T-cell (primary cell): ENCODE measurements around the gene CLCNKB. TPM values are rescaled to one million over a fixed set of nuclear protein-coding genes. Genes with fewer than 3 reads are reported as not detected.
"Not testable (repeated sequence)": the region's sequence is repeated elsewhere in the genome, so short reads cannot be mapped to it uniquely, and the experiment has no call there.

ENCODE experiments used
- ATAC-seq, 4 experiments: fragments of 200-7000 bp in 3 of 4; fragments of 150-1000 bp in 1 of 4; cut with Tn5 transposase; replicated peaks in 1 of 4; 1 replicate in 3 of 4; 2 replicates in 1 of 4; pipeline ENCODE4 v1.10.0; 2021; ENCODE audit warnings: moderate library complexity in 3 of 4, mild to moderate bottlenecking in 2 of 4, moderate number of reproducible peaks in 1 of 4
- CTCF ChIA-PET, 2 donors: fragments of 300-600 bp; sonication (Branson Sonifier 250); formaldehyde crosslinking; loops; one replicate each; lab custom pipeline; 2022; ENCODE audit warnings: antibody characterized with exemption in 2 of 2; lab: Charles Lee
- POLR2A ChIA-PET, 2 donors: fragments of 300-600 bp; sonication (Branson Sonifier 250); formaldehyde crosslinking; loops; one replicate each; lab custom pipeline; 2022; ENCODE audit warnings: antibody characterized with exemption in 2 of 2; lab: Charles Lee
- DNase-seq, 35 experiments: peaks; one replicate each; pipeline versions ENCODE4 v3.0.0 to v3.0.0-alpha.2; 2013 to 2023
- H3K27ac ChIP-seq: one replicate; pipeline ENCODE4 v1.5.1; 2013; ENCODE audit warnings: low read length
- H3K27me3 ChIP-seq, 2 experiments: replicated peaks in 1 of 2; 1 replicate in 1 of 2; 2 replicates in 1 of 2; pipeline versions ENCODE4 v1.6.1 to v1.7.0; 2013; ENCODE audit warnings: low read length in 1 of 2, mixed read lengths in 1 of 2; ENCODE audit not compliant: control insufficient read depth in 2 of 2, insufficient read depth in 2 of 2; ENCODE audit errors: extremely low read depth in 1 of 2
- H3K36me3 ChIP-seq, 2 donors: 1 replicate in 1 of 2; 2 replicates in 1 of 2; pipeline versions ENCODE4 v1.6.1 to v1.7.0; 2013; ENCODE audit warnings: low read length in 1 of 2; ENCODE audit not compliant: control insufficient read depth in 2 of 2, insufficient read depth in 1 of 2; ENCODE audit errors: extremely low read depth in 1 of 2
- H3K4me1 ChIP-seq, 2 experiments: 1 replicate in 1 of 2; 2 replicates in 1 of 2; pipeline versions ENCODE4 v1.6.1 to v1.7.0; 2013; ENCODE audit warnings: low read length in 2 of 2, mixed read lengths in 1 of 2; ENCODE audit not compliant: insufficient read depth in 2 of 2, control insufficient read depth in 1 of 2; ENCODE audit errors: extremely low read depth in 1 of 2
- H3K4me3 ChIP-seq, 2 donors: 1 replicate in 1 of 2; 2 replicates in 1 of 2; pipeline versions ENCODE4 v1.5.1 to v1.7.0; 2013; ENCODE audit warnings: mild to moderate bottlenecking in 2 of 2, low read length in 1 of 2, moderate library complexity in 1 of 2; ENCODE audit not compliant: control insufficient read depth in 1 of 2; ENCODE audit errors: extremely low read depth in 1 of 2
- H3K9me3 ChIP-seq: 2 replicates; pipeline ENCODE4 v1.7.0; 2013
- H3K27ac Mint-ChIP-seq, 2 donors: one replicate each; pipeline ENCODE4 v1.8.0; 2020 to 2021; ENCODE audit warnings: mild to moderate bottlenecking in 2 of 2, mixed read lengths in 2 of 2
- H3K27me3 Mint-ChIP-seq, 2 donors: one replicate each; pipeline ENCODE4 v1.8.0; 2021 to 2022; ENCODE audit warnings: mixed read lengths in 2 of 2
- H3K36me3 Mint-ChIP-seq: one replicate; pipeline ENCODE4 v1.8.0; 2021; ENCODE audit warnings: mixed read lengths
- H3K4me1 Mint-ChIP-seq, 3 donors: one replicate each; pipeline ENCODE4 v1.8.0; 2020 to 2022; ENCODE audit warnings: mixed read lengths in 3 of 3, mild to moderate bottlenecking in 1 of 3
- H3K4me3 Mint-ChIP-seq, 3 donors: one replicate each; pipeline ENCODE4 v1.8.0; 2020 to 2022; ENCODE audit warnings: mild to moderate bottlenecking in 3 of 3, mixed read lengths in 3 of 3, moderate library complexity in 3 of 3
- H3K9me3 Mint-ChIP-seq, 3 donors: one replicate each; pipeline ENCODE4 v1.8.0; 2020 to 2022; ENCODE audit warnings: mixed read lengths in 3 of 3
- WGBS: methylation state at CpG from one replicate; pipeline ENCODE4 v1.1.5; 2013; ENCODE audit warnings: missing lambda C conversion rate; ENCODE audit not compliant: insufficient coverage; 5-methylcytosine and 5-hydroxymethylcytosine counted together
- total RNA-seq, 35 experiments: library from RNA in 6 of 35; stranded (reverse) in 6 of 35; fragments of 120-200 nt in 1 of 35; gene quantifications; one replicate each; pipeline versions ENCODE4 v1.2.1 to v1.2.4 and lab custom pipeline; 2013 to 2026

CLCNKB gene
- total RNA-seq, 5 donors from 2014 or later (not counting 1 experiment from before 2014, with no cell fraction given), result not detected

DNA sequence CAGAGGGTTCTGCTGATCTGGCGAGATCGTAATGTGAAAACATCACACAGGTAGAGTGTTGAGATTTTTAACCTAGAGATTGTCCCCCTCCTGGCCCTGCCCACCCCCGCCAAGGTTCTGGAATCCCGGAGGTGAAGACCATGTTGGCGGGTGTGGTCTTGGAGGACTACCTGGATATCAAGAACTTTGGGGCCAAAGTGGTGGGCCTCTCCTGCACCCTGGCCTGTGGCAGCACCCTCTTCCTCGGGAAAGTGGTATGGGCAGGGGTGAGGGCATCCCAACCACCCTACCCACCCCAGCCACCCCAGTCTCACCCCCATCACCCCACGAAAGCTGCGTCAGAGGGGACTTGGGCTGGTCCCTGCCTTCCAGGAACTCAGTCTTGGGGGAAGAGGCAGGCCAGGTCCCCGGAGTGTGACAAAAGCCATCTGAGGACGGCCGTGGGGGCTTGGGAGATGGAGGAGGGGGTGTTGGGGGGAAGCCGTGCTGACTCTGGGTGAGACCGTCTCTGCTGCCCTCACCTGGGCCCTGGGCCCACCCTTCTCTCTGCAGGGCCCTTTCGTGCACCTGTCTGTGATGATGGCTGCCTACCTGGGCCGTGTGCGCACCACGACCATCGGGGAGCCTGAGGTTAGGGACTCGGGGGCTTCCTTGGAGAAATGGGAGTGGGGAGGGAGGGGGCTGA is 4.4 kb downstream of the CLCNKB start:
- Mint-ChIP-seq H3K36me3 (no peaks in the 10 kb centered on the region), H3K27ac (no peak overlapping the region), H3K4me1 (peaks cover 0 to 5% (median 2%) of the 10 kb centered on the region in 3 donors), H3K27me3 (peaks cover 6 to 14% of the 10 kb centered on the region in 2 donors), H3K9me3 (no peaks in the 10 kb centered on the region), H3K4me3 (peak overlapping the region in 1 of 3 donors; percentile 67)
- DNase-seq (no peak), ATAC-seq (peak in 1 of 4 experiments; percentile 12)
- Histone ChIP-seq H3K4me3 (no peak overlapping the region), H3K27me3 (peaks cover 0 to 46% of the 10 kb centered on the region in 2 experiments), H3K4me1 (peaks cover 2 to 9% of the 10 kb centered on the region in 2 experiments), H3K36me3 (no peaks in the 10 kb centered on the region), H3K9me3 (no peaks in the 10 kb centered on the region), H3K27ac (no peak overlapping the region)
- CTCF ChIA-PET, result interaction anchor here (0.5 to 0.6 kb wide), 3 partner anchors 90 to 904 kb away, joined by 3 to 9 read pairs (median 4); no protein-coding TSS in a partner anchor
- 84% methylated on average over 8 of the region's 19 CpGs for WGBS
- POLR2A ChIA-PET, result no interaction called here

DNA sequence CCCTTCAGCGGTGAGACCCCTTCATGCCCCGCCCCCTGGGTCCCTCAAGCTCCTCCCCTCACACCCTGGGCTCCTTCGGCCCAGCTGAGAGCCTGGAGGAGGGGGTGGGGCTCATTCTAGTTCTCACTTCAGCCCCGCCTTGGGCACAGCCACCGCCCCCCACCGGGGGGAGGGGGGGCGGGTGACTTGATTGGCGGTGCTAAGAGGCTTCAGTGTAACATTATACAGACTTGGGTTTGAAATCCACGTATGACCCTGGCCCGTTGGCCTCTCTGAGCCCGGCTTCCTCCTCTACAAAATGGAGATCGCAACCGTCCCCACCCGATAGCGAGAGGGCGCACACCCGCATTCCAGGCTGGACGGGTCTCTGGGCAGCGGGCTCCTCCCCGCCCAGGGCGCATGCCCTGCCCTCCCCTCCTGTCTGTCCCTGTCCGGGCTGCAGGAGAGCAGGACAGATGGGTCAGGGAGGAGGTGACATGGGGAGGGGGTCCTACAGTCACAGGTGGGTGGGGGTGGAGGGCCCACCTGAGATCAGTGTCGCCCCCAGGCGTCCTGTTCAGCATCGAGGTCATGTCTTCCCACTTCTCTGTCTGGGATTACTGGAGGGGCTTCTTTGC is 5.1 kb downstream of the CLCNKB start:
- Mint-ChIP-seq H3K4me1 (peaks cover 0 to 5% (median 2%) of the 10 kb centered on the region in 3 donors), H3K27ac (no peak overlapping the region), H3K36me3 (no peaks in the 10 kb centered on the region), H3K27me3 (peaks cover 6 to 11% of the 10 kb centered on the region in 2 donors), H3K4me3 (peak overlapping the region; percentile 21 to 67 (median 31)), H3K9me3 (no peaks in the 10 kb centered on the region)
- WGBS, result 9% methylated on average over 8 of the region's 25 CpGs
- no peaks in the 10 kb centered on the region for H3K9me3 ChIP-seq
- no peak overlapping the region for H3K27ac ChIP-seq
- peaks cover 0 to 46% of the 10 kb centered on the region in 2 experiments for H3K27me3 ChIP-seq
- H3K4me1 ChIP-seq, result peaks cover 2 to 9% of the 10 kb centered on the region in 2 experiments
- ATAC-seq (peak; percentile 40 to 82 (median 44)), DNase-seq (peak in 27 of 35 experiments; percentile 7 to 50 (median 34))
- H3K4me3 ChIP-seq, result peak overlapping the region; percentile 23 to 34
- ChIA-PET CTCF (interaction anchor here (0.5 to 0.6 kb wide), 2 partner anchors 137 to 903 kb away, joined by 3 to 4 read pairs; no protein-coding TSS in a partner anchor), POLR2A (no interaction called here)
- no peaks in the 10 kb centered on the region for H3K36me3 ChIP-seq

DNA sequence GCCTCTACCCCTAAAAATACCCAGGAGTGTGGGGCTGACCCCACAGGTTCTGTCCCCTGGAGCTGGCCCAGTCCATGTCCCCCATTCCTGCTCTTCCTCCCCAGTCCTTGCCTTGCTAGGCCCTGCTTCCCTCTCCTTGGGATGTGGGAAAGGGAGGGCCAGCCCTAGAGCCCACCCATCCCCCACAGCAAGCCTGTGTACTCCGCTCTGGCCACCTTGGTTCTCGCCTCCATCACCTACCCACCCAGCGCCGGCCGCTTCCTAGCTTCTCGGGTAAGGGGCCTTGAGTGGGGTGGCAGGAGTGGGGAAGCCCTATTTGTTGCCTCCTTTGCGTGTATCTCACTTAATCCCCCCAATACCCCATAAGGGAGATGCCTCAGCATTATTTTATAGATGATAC is 6.7 kb downstream of the CLCNKB start:
- ATAC-seq (no peak), DNase-seq (no peak)
- peaks cover 0 to 46% of the 10 kb centered on the region in 2 experiments for H3K27me3 ChIP-seq
- H3K4me1 ChIP-seq, result peaks cover 2 to 9% of the 10 kb centered on the region in 2 experiments
- no peaks in the 10 kb centered on the region for H3K9me3 ChIP-seq
- Mint-ChIP-seq H3K36me3 (no peaks in the 10 kb centered on the region), H3K9me3 (no peaks in the 10 kb centered on the region), H3K27ac (no peak overlapping the region), H3K4me1 (peaks cover 0 to 5% (median 2%) of the 10 kb centered on the region in 3 donors), H3K27me3 (peaks cover 6 to 11% of the 10 kb centered on the region in 2 donors), H3K4me3 (peak overlapping the region in 1 of 3 donors; percentile 67)
- H3K27ac ChIP-seq, result no peak overlapping the region
- H3K36me3 ChIP-seq, result no peaks in the 10 kb centered on the region
- ChIA-PET POLR2A (no interaction called here), CTCF (interaction anchor here in 1 of 2 donors (0.5 kb wide), 1 partner anchor 42 kb away, joined by 3 read pairs; no protein-coding TSS in a partner anchor)
- H3K4me3 ChIP-seq, result no peak overlapping the region
- WGBS, result no CpG with 5 or more reads among the region's 7 CpGs

DNA sequence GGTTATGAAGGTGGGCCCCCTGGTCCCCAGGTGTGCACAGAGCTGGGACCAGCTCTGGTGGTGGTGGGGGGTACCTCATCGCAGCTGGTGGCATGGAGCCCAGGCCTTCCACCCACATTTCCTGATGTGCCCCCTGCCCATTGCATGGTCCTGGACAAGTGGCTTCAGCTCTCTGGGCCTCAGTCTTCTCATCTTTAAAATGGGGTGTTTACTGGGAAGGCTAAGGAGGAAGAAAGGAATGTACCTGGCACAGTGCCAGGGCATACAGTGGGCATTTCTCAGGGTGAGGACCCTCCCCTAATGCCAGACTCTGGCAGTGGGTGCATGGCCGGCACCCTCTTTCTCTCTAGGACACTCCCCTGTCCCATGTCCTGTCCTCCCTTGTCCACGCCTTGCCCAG is 7.5 kb downstream of the CLCNKB start:
- ATAC-seq (no peak), DNase-seq (no peak)
- Histone ChIP-seq H3K27ac (no peak overlapping the region), H3K36me3 (no peaks in the 10 kb centered on the region), H3K4me3 (no peak overlapping the region), H3K27me3 (peaks cover 0 to 46% of the 10 kb centered on the region in 2 experiments), H3K4me1 (peaks cover 2 to 13% of the 10 kb centered on the region in 2 experiments), H3K9me3 (no peaks in the 10 kb centered on the region)
- POLR2A ChIA-PET, result no interaction called here
- Mint-ChIP-seq H3K4me3 (no peak overlapping the region), H3K36me3 (no peaks in the 10 kb centered on the region), H3K27ac (no peak overlapping the region), H3K4me1 (peaks cover 0 to 9% (median 6%) of the 10 kb centered on the region in 3 donors), H3K27me3 (peaks cover 6 to 11% of the 10 kb centered on the region in 2 donors), H3K9me3 (no peaks in the 10 kb centered on the region)
- 80% methylated on average over 1 of the region's 3 CpGs for WGBS
- CTCF ChIA-PET, result no interaction called here

DNA sequence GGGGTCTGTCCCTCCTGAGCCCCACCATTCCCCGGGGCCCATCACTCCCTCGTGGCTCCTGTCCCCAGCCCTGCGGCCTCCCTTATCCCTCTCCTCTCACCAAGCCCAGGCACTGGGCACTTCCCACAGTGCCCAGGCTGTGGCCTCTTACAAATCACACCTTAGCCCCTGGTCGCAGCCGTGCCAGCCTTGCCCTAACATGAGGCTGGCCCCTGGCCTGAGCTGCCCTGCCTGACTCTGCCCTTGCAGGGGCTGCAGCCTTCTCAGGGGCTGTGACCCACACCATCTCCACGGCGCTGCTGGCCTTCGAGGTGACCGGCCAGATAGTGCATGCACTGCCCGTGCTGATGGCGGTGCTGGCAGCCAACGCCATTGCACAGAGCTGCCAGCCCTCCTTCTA is 8.4 kb downstream of the CLCNKB start:
- H3K9me3 Mint-ChIP-seq, ATAC-seq, H3K4me3 ChIP-seq, H3K27ac Mint-ChIP-seq, H3K4me3 Mint-ChIP-seq, H3K27ac ChIP-seq, DNase-seq, H3K36me3 ChIP-seq, H3K36me3 Mint-ChIP-seq, CTCF ChIA-PET, POLR2A ChIA-PET, H3K9me3 ChIP-seq: not testable (repeated sequence)
- Histone ChIP-seq H3K27me3 (peaks cover 0 to 41% of the 10 kb centered on the region in 2 experiments), H3K4me1 (peaks cover 2 to 17% of the 10 kb centered on the region in 2 experiments)
- Mint-ChIP-seq H3K27me3 (peaks cover 6 to 11% of the 10 kb centered on the region in 2 donors), H3K4me1 (peaks cover 0 to 11% (median 8%) of the 10 kb centered on the region in 3 donors)
- 89% methylated on average over 7 of the region's 12 CpGs for WGBS

DNA sequence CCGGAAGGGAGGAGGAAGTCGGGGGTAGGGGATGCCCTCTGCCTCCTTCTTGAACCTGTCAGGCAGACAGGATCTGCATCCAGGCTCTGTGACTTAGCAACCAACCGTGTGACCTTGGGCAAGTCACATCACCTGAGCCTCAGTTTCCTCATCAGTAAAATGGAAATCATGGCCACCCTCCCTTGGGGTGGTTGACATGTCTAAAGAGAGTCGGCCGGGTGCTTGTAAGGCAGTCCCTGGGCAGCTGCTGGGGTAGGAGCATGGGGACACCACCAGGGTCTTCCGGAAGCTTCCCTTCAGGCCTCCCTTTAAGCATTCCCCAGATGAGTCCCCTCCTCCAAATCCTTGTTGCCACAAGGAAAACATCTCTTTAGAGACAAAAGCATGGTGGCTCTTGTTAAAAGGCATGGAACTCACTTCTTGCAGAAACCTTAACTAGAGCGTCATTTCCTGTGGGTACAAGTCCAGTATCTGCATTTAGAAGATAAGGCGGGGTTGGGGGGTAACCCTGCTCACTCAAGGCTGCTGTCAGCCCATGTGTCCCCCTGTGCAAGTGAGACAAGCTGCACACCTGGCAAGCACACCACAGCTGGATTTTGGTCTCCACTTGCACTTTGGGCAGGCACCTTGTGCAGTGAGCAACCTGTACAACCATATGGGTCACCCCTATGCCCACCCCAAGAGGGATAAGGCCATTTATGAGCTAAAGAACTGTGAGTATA is 10.4 kb downstream of the CLCNKB start:
- H3K9me3 Mint-ChIP-seq, result no peaks in the 10 kb centered on the region
- peaks cover 8% of the 10 kb centered on the region in 2 donors for H3K27me3 Mint-ChIP-seq
- H3K4me1 Mint-ChIP-seq, result peaks cover 0 to 11% (median 6%) of the 10 kb centered on the region in 3 donors
- Histone ChIP-seq H3K4me3 (no peak overlapping the region), H3K36me3 (no peaks in the 10 kb centered on the region), H3K27ac (no peak overlapping the region), H3K4me1 (peaks cover 0 to 11% of the 10 kb centered on the region in 2 experiments), H3K27me3 (peaks cover 0 to 29% of the 10 kb centered on the region in 2 experiments), H3K9me3 (no peaks in the 10 kb centered on the region)
- H3K4me3 Mint-ChIP-seq, result no peak overlapping the region
- WGBS, result 69% methylated on average over 2 of the region's 8 CpGs
- ATAC-seq, result no peak
- H3K36me3 Mint-ChIP-seq, result no peaks in the 10 kb centered on the region
- no peak for DNase-seq
- ChIA-PET POLR2A (no interaction called here), CTCF (no interaction called here)
- no peak overlapping the region for H3K27ac Mint-ChIP-seq
